ENCODE data around the gene PACSIN2.

DNA sequence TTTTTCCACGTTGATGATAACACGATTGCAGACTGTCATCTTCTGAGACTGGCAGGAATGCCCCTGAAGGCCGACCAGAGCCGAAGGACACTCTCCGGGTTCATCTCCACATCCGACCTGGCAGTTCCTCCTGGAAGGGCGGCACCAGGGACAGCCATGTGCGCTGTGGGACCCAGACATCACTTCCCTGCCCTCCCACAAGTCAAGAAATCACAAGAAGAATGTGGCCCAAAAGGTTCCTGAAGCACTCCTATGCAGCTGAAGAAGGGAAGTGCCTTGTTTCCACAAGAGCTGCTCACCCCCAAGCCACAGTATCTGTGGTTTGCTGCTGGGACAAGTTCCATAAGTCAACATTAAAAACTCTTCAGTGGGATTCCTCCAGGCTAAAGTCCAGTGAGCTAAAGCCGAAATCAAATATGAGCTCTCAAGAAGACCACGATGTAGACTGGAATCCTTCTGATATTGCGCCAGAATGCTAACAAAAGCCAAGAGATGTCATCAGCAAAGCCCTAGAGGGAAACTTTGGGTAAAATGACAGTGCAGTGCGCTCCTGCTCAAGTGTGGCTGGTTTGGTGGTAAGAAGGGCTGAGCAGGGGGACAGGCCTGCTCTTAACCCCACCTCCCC lies 21.2 kb downstream of the PACSIN2 start:
- TF ChIP-seq GATA2 (IDR thresholded peaks at IDR 0.05; ENCODE audit: low read depth, low read length), result no peak
- no peak for TF ChIP-seq GATA3 (IDR thresholded peaks at IDR 0.05; ENCODE audit: low read depth, low read length)
